ENCODE measurements around the gene AIFM1.
"Not testable (repeated sequence)": the region's sequence is repeated elsewhere in the genome, so short reads cannot be mapped to it uniquely, and the experiment has no call there.

Gene AIFM1

DNA sequence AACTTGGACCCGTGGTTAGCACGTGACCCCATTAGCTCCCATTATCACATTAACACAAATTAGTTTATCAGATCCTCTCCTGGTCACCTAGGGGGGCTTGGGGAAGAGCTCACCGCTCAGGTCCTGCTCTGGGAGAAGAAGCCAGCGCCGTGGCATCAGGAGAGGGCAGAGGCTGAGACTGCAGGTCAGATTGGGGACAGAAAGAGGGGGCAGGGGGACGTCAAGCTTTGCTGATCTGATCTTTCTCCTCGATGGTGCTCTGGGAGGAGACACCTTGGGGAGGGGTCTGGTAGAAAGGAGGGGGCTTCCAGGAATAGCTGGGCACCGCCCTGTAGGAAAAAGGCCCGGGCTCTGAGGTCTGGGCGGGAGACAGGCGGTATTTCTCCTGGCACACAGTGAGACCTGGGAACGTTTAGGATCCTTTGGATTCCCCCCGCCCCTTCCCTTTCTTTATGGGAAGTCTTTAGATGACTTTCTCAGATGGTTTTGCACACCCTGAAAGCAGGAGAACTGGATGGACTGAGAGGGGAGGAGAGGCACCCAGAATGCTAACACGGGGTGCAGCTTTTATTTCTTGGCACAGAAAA, 46.2 kb downstream of the AIFM1 start:
- Mint-ChIP-seq H3K9me3 (no peaks in the 10 kb centered on the region), H3K4me1 (peaks cover 19 to 38% of the 10 kb centered on the region in 2 donors), H3K4me3 (no peak overlapping the region), H3K36me3 (peaks cover 2 to 9% of the 10 kb centered on the region in 2 donors), H3K27ac (no peak overlapping the region), H3K27me3 (peaks cover 0 to 10% of the 10 kb centered on the region in 2 donors)
- no peak for ATAC-seq (replicated peaks)
- no peak for DNase-seq

DNA sequence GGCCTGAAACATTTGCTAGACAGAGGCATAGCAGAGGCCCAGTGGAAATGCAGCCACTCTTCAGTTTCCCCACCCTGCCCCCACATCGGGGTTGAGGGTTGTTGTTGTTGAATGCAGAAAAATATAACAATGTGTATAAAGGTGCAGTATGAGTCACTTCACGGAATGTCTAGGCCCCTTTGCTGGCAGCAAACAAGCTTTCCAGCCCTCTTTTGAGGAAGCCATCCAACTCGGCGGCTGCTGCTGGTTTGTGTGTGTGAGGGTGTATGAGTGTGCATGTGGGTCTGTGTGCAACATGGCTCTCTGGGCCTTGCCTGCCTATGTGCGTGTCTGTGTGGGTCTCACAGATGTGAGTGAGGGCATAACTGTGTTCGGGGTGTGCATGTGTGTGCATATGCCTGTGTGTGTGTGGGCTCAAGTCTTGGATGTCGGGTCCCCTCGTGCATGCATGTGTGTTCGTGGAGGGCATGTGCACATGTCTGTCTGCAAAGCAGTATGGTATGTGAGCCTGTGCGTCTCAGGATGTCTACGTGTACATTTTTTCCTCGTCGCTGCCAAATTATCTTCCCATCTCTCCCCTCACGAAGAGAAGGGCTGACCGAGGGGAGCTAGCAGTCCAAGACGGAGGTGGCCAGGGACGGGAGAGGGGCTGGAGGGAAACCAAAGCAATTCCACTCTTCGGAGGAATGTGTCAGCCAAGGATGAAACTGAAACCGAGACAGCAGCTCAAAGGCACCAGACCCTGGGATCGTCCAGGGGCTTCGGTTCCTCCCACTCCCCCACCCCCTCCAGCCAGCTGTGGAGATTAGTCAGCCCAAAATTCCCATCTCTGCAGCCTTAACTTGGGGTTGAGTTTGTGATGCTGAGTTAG, 47.0 kb downstream of the AIFM1 start:
- Mint-ChIP-seq H3K27me3 (peaks cover 0 to 10% of the 10 kb centered on the region in 2 donors), H3K9me3 (no peaks in the 10 kb centered on the region), H3K27ac (no peak overlapping the region), H3K4me3 (no peak overlapping the region), H3K36me3 (peaks cover 2 to 7% of the 10 kb centered on the region in 2 donors), H3K4me1 (peaks cover 25 to 41% of the 10 kb centered on the region in 2 donors)
- DNase-seq: no peak
- ATAC-seq (replicated peaks): no peak

DNA sequence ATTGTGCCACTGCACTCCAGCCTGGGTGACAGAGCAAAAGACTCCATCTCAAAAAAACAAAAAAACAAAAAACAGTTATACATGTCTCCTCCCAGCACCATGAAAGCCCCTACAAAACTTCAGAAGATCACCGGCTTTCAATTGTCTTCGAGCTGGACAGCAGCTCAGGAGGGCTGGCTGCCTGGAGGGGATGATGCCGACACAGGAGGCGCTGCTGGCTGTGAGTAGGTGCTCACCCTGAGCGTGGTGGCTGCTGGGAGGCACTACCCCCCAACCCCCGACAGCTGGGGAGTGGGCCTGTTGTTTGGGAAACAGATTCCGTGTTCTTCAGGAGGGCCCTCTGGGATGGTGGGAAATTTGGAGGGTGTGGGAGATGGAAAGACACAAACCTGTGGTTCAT, 48.5 kb downstream of the AIFM1 start:
- Mint-ChIP-seq H3K36me3 (no peaks in the 10 kb centered on the region), H3K27ac (no peak overlapping the region), H3K4me1 (peaks cover 26 to 41% of the 10 kb centered on the region in 2 donors), H3K27me3 (peaks cover 0 to 7% of the 10 kb centered on the region in 2 donors), H3K4me3 (no peak overlapping the region), H3K9me3 (no peaks in the 10 kb centered on the region)
- DNase-seq: no peak
- ATAC-seq (replicated peaks): no peak

DNA sequence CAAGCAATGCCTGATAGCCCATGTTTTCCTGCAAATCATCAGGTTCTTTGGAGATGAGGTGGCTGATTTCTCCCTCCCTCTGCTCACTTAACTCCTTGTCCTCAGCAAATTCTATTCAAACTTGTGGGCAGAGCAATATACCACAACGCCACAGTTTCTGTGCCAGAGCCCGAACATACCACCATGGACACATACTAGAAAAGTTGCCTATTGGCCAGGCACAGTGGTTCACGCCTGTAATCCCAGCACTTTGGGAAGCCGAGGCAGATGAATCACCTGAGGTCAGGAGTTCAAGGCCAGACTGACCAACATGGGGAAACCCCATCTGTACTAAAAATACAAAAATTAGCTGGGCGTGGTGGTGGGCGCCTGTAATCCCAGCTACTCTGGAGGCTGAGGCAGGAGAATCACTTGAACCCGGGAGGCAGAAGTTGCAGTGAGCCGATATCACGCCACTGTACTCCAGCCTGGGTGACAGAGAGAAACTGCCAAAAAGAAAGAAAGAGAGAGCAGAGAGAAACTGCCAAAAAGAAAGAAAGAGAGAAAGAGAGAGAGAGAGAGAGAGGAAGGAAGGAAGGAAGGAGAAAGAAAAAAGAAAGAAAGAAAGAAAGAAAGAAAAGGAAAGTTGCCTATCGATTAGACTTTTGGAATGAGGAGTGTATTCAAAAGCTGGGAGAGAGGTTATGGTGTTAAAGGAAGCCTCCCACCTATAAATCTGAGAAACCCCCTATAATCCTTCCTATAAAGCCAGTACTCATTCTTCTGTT, 50.3 kb downstream of the AIFM1 start:
- H3K27me3 Mint-ChIP-seq; H3K27ac Mint-ChIP-seq; ATAC-seq (replicated peaks); H3K9me3 Mint-ChIP-seq; H3K4me3 Mint-ChIP-seq; H3K36me3 Mint-ChIP-seq; DNase-seq: not testable (repeated sequence)
- peaks cover 26 to 39% of the 10 kb centered on the region in 2 donors for H3K4me1 Mint-ChIP-seq

DNA sequence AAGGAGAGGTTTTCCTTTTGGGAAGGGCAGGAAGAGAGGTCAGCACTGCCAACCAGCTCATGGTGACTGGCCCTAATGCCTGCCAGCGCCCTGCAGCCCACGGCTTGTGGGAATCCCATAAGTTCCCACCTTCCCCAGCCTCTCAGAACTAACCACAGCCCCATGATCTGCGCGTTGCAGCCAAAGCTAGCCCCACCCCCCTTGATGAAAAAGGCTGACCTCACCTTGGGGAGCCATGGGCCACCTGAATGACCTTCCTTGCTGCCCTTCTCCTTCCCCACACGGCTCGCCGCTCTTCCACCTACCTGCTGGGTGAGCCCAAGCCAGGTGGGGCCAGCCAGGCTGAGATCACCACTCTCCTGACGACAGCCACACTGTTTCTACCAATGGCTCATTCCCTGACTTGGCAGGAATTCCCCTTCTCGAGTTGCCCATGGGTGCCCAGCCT, 51.5 kb downstream of the AIFM1 start:
- no peak for DNase-seq
- H3K4me3 Mint-ChIP-seq: no peak overlapping the region
- H3K36me3 Mint-ChIP-seq: peaks cover 3% of the 10 kb centered on the region in 2 donors
- ATAC-seq (replicated peaks): no peak
- no peak overlapping the region for H3K27ac Mint-ChIP-seq
- H3K27me3 Mint-ChIP-seq: peaks cover 0 to 3% of the 10 kb centered on the region in 2 donors
- no peaks in the 10 kb centered on the region for H3K9me3 Mint-ChIP-seq
- peaks cover 21 to 32% of the 10 kb centered on the region in 2 donors for H3K4me1 Mint-ChIP-seq

DNA sequence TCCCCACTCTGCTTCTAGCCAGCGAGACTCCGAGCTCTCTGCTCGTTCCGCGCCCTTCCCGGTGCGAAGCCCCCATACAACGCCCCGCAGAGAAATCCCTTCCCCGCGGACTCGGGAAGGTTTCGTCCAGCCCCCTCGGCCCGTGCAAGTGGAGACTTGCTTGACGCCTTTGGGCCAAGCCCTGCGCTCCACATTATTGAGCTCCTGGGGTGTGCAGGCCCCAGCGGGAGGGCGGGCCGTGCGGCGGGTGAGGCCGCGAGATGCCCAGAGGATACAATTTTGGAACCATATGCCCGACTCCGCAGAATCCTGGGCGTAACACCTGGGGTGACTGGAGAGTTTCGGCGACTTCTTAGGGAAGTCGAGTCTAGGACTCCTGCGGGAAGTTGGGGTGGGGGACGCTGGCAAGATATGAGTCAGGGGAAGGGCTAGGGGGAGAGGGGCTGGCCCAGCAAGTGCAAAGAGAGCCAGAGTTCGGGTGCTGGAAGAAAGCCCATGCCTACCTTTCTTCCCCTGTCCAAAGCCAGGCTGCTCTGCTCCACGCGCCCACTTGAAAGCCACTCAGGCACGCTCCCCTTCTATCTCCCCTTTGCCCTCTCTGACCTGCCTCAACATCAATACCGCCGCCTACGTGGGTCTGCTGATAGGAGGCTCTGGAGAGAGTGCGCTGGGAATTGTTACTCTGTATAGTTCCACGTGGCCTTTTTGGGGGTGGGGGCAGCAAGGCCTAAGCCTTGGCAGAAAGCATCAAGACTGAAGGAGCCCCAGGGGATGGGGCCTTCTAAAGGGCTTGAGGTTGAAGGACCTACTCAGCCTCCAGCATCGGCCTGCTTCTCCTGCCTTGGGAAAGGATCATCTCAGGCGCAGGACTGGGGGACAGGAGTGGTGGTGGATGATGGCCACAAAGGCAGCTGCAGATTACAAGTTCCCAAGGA, 54.2 kb downstream of the AIFM1 start:
- peak overlapping the region; percentile 50 to 74 for H3K4me3 Mint-ChIP-seq
- peak; percentile 0 to 6 for ATAC-seq (replicated peaks)
- peak overlapping the region; percentile 74 for H3K27ac Mint-ChIP-seq
- peaks cover 17 to 42% of the 10 kb centered on the region in 2 donors for H3K4me1 Mint-ChIP-seq
- no peaks in the 10 kb centered on the region for H3K27me3 Mint-ChIP-seq
- DNase-seq: no peak
- H3K36me3 Mint-ChIP-seq: peaks cover 4 to 7% of the 10 kb centered on the region in 2 donors
- no peaks in the 10 kb centered on the region for H3K9me3 Mint-ChIP-seq

DNA sequence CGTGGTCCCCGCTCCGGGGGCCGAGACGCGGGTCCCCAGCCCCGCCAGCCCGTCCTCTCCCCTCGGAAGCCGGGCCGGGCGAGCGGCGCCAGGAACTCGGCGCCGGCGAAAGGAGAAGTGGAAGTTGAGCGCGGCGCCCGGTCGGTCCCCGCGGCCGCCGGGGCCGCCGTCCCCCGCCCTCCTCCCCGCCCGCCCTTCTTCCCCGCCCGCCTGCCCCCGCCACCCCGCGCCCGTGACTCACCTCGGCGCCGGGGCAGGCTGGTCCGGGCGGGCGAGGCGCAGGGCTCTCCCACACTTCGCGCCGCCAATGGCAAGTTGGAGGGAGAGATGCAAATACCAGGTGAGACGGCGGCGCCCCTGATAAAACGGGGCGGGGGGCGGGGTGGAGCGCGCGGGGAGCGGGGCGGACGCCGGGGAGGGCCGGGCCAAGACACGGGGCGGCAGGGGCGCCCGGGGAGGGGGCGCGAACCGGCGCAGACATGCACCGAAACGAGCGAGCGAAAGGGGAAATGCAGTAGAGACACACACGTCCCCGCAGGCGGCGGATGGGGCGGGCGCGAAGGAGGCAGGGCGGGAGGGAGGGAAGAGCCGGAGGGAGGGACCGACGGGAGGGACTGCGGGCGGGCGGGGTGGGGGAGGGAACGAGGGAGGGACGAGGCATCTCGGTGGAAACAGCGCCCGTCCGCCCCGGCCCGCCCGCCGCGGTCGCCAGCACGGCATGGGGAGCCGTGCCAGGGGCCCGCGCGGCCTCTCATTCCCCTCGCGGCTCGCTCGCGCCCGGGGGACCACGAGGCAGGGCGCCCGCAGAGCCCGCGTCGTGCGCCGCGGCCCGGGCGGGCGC, 55.0 kb downstream of the AIFM1 start, which contains the start of gene ELF4:
TSS of gene ELF4 (minus strand) at position 119 of the 841 bp plus-strand sequence. CDS start 29,167 bp downstream, outside the sequence.
- H3K27me3 Mint-ChIP-seq: no peaks in the 10 kb centered on the region

DNA sequence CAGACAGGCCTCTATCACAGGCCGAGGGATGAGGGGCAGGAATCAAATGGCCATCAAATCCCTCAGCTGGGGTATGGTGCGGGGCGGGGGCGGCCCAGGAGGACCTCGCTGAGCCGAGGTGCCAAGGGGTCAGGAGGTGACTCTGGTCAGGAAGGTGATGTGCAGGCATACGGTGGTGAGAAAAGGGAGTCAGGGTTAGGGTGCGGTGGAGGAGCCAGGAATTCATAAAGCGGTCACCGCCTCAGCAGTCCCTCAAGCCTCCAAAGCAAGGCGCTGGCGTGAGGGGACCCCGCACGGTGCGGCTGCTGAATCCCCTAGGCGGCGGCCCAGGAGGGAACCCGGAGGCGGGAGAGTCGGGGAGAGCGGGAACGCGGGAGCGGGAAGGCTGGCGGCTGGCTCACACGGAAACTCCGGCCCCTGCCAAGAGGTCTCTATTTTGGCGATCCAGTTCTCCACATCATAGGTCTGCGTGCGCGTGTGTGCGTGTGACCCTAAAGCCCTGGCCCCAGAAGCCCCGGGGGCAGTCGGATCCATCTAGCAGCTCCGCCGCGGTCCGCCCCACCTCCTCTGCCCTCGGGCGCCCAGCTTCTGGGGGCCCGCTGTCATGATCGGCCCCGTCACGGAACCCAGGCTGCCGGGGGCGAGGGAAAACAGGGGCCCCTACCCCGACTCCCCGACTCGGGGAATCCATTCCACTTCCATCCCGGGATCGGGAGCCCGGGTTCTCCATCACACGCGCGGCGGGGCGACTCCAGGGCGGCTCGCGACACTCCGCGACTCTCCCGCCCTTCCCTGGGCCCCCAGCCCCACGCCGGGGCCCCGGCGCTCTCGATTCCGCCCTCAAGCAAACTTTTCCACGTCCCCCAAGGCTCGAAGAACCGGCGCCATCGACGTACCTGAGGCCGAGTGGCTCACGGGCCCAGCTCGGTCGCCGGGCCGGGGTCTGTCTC, 55.9 kb downstream of the AIFM1 start:
- DNase-seq: no peak
- Mint-ChIP-seq H3K4me3 (peak overlapping the region; percentile 93 to 98), H3K4me1 (peaks cover 25 to 51% of the 10 kb centered on the region in 2 donors), H3K27me3 (no peaks in the 10 kb centered on the region), H3K9me3 (no peaks in the 10 kb centered on the region), H3K36me3 (peaks cover 10 to 11% of the 10 kb centered on the region in 2 donors), H3K27ac (peak overlapping the region; percentile 92)
- peak; percentile 31 to 32 for ATAC-seq (replicated peaks)

More for the DNA sequence above, 55.0 kb downstream of the AIFM1 start, which contains the start of gene ELF4:
- DNase-seq (no peak), ATAC-seq (replicated peaks) (peak; percentile 59 to 63)
- peaks cover 23 to 51% of the 10 kb centered on the region in 2 donors for H3K4me1 Mint-ChIP-seq
- H3K9me3 Mint-ChIP-seq: no peaks in the 10 kb centered on the region
- H3K4me3 Mint-ChIP-seq: peak within 1 kb of the TSS; percentile 93 to 98
- peaks cover 10 to 11% of the 10 kb centered on the region in 2 donors for H3K36me3 Mint-ChIP-seq
- H3K27ac Mint-ChIP-seq: peak within 1 kb of the TSS; percentile 92

DNA sequence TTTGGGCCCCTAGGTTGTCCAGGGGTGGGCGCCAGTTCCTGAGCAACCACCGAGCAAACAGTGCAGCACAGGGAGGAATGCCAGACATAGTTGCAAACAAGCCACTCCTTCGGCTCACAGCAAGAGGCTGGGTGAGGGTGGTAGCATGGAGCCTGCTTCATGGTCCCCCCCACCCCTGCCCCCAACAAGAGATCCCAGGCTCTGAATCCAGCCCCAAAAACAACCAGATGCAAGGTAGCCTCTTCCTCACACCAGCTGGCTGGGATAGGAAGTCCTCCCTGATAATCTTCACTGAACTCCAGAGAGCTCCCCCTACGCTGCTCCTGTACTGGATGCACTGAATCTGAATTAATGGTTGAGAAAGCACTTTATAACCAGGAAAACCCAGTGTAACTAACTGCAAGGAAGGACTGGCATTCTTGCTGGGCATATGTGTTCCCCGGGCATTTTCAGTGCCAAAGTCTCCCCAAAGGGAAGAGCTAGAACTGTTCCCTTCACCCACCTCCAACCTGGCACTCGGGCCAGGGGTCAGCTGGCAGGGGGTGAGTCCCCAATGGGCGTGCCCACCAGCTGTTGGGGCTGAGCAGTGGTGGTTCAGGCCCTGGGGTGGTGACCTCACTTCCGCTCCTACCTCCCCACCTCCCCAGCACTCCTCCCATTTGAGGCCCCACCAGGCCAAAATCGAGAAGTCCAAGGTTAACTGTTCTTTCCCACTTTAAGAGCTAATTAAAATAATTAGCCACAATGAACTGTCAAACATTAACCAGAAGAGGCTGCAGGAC, 56.8 kb downstream of the AIFM1 start:
- Mint-ChIP-seq H3K4me3 (peak overlapping the region; percentile 93 to 98), H3K4me1 (peaks cover 23 to 52% of the 10 kb centered on the region in 2 donors), H3K9me3 (no peaks in the 10 kb centered on the region), H3K36me3 (peaks cover 10 to 11% of the 10 kb centered on the region in 2 donors), H3K27me3 (peaks cover 0 to 3% of the 10 kb centered on the region in 2 donors), H3K27ac (peak overlapping the region; percentile 92)
- DNase-seq (peak; percentile 41), ATAC-seq (replicated peaks) (peak; percentile 68 to 78)

DNA sequence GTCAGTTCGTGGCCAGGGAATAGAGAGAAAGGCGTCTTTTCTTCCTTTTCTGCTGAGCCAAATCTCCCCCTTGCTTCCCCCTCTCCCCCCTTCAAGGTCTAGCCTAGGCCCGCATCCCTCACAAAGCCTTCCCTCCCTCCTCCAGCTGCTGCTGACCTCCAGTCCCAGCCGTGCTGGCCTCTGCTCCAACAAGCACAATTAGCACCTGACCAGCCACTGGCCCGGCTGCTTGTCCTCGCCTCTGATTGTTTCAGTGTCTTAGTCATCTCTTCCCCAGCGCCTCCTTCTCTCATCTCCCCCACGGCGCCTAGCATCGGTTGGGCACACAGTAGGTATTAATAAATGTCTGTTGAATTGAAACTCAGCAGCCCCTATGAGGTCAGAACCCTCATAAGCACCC, 59.6 kb downstream of the AIFM1 start:
- Mint-ChIP-seq H3K4me3 (peak overlapping the region; percentile 22 to 47), H3K27ac (peak overlapping the region; percentile 44), H3K36me3 (peaks cover 11 to 12% of the 10 kb centered on the region in 2 donors), H3K9me3 (no peaks in the 10 kb centered on the region), H3K4me1 (peaks cover 23 to 67% of the 10 kb centered on the region in 2 donors), H3K27me3 (peaks cover 0 to 3% of the 10 kb centered on the region in 2 donors)
- DNase-seq (no peak), ATAC-seq (replicated peaks) (no peak)

DNA sequence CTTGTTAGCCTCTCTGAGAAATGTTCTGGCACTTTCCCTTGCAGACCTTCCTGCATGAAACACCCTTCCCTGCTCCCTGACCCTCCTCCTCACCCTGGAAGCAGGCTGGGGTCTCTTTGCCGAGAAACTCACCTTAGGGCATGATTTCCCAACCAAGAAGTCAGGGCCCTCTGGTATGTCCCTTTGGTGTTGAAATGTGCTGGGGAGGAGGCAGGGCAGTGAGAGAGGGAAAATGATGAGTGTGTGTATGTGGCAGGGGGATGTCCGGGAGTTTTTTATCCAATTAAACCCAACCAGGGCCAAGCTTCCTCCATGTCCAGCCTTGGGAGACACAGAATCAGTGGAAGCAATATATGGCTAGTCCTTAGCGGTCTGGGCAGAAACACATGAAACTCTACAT, 60.4 kb downstream of the AIFM1 start:
- Mint-ChIP-seq H3K4me1 (peaks cover 23 to 75% of the 10 kb centered on the region in 2 donors), H3K36me3 (peaks cover 11 to 12% of the 10 kb centered on the region in 2 donors), H3K4me3 (no peak overlapping the region), H3K9me3 (no peaks in the 10 kb centered on the region), H3K27me3 (peaks cover 0 to 3% of the 10 kb centered on the region in 2 donors), H3K27ac (no peak overlapping the region)
- DNase-seq (no peak), ATAC-seq (replicated peaks) (no peak)

All from stimulated activated naive B cell treated with anti-CD40 and anti-IgM and Interleukin-4, amounts not matched to agents 10 μg/mL and 1 μg/mL and 100 μg/mL, for 72 hours (primary cell).